Measurements from ENCODE around the gene IDH3G.

DNA sequence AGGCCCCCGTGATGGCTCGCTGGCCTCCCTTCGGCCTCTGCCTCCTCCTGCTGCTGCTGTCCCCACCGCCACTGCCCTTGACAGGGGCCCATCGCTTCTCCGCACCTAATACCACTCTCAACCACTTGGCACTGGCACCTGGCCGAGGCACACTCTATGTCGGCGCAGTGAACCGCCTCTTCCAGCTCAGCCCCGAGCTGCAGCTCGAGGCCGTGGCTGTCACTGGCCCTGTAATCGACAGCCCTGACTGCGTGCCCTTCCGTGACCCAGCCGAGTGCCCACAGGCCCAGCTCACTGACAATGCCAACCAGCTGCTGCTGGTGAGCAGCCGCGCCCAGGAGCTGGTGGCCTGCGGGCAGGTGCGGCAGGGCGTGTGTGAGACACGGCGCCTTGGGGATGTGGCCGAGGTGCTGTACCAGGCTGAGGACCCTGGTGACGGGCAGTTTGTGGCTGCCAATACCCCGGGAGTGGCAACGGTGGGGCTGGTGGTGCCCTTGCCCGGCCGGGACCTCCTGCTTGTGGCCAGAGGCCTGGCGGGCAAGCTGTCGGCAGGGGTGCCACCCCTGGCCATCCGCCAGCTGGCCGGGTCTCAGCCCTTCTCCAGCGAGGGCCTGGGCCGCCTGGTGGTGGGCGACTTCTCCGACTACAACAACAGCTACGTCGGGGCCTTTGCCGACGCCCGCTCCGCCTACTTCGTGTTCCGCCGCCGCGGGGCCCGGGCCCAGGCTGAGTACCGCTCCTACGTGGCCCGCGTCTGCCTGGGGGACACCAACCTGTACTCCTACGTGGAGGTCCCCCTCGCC, 27.1 kb downstream of the IDH3G start:
- TF ChIP-seq CTCF (conservative IDR thresholded peaks at IDR 0.05 in 1 of 2, IDR thresholded peaks at IDR 0.05 in 1 of 2; ENCODE audit: low read depth in 1 of 2, low read length in 2 of 2) (no peak), EZH2 (IDR thresholded peaks at IDR 0.05; ENCODE audit: low read length, missing control alignments) (no peak)

All from fibroblast of lung (primary cell).